GM18951 (cell line): ENCODE data around the gene GGA3.
"Not testable (repeated sequence)": the region's sequence is repeated elsewhere in the genome, so short reads cannot be mapped to it uniquely, and the experiment has no call there.

Experiments
- POLR2A ChIP-seq: IDR thresholded peaks from 4 replicates; pipeline ENCODE4 v1.6.1; 2011; ENCODE audit warnings: mild to moderate bottlenecking; ENCODE audit not compliant: insufficient read length, insufficient read depth; ENCODE audit errors: extremely low read depth
- in situ Hi-C: fragments of 300-500 bp; cut with MboI; formaldehyde crosslinking; loops from one replicate; pipeline ENCODE4 v1.12.0; 2022; ENCODE audit warnings: low sequenced_read_pairs, mixed read lengths, inconsistent platforms; ENCODE audit not compliant: unreplicated experiment

GGA3 gene

GRCh38 chr17:75289115-75289831 is 27.9 kb upstream of the GGA3 start, which contains the start of gene SLC25A19:
Gene SLC25A19 (minus strand): TSS chr17:75289433. CDS start chr17:75286764, 2,669 bp downstream.
- peak; percentile 94 for TF ChIP-seq POLR2A
- in situ Hi-C loops, result no loop called here

DNA sequence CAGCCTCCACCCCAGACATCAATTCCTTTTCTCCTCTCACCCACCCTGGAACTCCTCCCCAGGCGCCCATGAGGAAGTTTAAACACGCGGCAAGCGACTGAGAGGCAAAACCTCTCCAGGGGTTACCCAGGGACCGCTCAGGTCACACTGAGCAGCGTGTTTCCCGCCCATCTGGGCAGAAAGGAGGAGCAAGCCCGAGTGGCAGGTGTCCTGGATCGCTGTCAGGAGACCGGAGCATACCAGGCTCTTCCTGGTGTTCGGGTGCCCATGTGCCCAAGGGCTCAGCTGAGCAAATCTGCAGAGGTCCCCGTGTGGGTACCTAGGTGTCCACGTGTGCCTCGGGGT is 27.3 kb upstream of the GGA3 start:
- in situ Hi-C loops, result no loop called here
- no peak for TF ChIP-seq POLR2A

DNA sequence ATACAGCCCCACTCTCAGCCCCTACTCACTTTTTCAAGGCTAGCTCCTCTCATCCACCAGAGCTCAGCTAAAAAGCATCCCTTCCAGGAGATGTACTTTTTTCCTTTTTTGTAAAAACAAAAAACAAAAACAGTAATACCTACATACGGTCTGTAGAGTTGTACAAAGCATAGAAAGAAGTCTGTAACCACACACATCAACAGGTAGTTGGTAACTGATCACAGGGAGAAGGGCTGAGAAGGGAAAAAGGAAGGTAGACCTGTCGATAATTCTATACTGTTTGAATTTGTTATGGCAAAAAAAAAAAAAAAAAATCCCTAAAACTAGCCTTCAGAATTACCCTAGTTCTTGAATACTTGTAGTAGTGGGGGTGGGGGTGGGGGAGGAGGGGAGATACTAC is 27.0 kb upstream of the GGA3 start:
- TF ChIP-seq POLR2A, result no peak
- in situ Hi-C loops, result no loop called here

DNA sequence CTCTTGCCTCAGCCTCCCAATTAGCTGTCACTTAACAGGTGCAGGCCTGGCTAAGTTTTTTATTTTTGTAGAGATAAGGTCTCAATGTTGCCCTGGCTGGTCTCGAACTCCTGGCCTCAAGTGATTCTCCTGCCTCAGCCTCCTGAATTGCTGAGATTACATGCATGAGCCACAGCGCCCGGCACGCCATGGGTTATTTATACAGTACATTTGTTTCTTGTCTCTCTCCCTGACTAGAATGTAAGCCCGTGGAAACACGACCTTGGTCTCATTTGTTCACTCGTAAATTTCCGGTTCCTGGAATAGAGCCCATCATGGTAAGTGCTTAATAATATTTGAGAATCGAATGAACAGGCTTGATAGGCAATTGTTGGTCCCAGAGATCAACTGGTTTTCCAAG is 25.8 kb upstream of the GGA3 start:
- no peak for TF ChIP-seq POLR2A
- in situ Hi-C loops, result no loop called here

- in situ Hi-C loops, result no loop called here
- TF ChIP-seq POLR2A, result no peak
These were observed 23.7 kb upstream of the GGA3 start for GRCh38 chr17:75285123-75285522.

GRCh38 chr17:75280189-75280588 is 18.8 kb upstream of the GGA3 start:
- in situ Hi-C loops, result not testable (repeated sequence)

DNA sequence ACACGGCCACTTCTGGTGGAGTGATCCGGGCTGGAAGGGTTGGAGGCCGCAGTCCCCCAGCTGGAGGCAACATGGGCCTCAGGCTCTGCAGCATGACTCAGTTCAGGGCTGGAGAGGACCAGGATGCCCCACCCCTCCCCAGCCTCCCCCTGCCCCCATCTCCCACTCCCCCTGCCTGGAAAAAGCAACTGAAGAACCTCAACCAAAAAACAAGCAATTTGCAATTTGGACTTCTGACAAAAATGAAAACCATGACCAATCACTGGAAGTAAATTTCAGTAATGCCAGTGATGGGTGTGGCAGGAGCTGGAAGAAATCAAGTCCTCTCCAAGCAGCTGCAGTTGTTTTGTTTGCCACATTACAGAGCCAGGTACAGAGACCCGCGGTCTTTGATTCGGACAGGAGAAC is 16.3 kb upstream of the GGA3 start:
- in situ Hi-C loops, result no loop called here
- TF ChIP-seq POLR2A, result no peak

DNA sequence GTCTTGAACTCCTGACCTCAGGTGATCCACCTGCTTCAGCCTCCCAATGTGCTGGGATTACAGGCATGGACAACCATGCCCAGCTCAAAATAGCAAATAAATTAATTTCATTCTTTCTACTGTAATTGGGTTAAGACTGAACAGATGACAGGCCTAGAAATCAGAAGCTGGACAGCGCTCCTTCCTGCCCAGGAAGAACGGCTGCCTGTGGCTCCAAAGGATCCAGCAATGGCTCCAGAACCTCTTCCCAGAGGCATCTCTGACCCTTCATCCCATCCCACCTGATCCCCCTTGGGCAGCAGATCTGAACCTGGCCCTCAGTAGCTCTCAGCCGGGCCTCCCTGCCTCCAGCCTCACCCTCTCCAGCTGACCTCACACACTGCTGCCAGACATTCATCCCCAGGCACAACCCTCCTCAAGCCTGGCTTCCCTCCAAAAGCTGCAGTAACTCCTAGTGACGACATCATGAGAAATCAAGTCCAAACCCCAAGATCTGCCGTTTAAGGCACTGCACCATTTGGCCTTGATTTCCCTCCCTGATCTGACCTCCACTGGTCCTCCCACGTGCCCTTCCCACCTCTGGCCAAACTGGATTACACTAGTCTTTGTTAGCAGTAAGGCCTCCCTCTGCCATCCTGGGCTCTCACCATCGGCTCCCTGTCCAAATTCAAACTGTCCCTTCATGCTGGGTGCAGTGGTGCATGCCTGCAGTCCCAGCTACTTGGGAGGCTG is 12.7 kb upstream of the GGA3 start:
- peak; percentile 20 for TF ChIP-seq POLR2A
- in situ Hi-C loops, result no loop called here

GRCh38 chr17:75272848-75273184 is 11.4 kb upstream of the GGA3 start:
- in situ Hi-C loops, result no loop called here

GRCh38 chr17:75271955-75272847 is 10.8 kb upstream of the GGA3 start:
- in situ Hi-C loops, result no loop called here
- peak; percentile 26 for TF ChIP-seq POLR2A

More at GRCh38 chr17:75272848-75273184, 11.4 kb upstream of the GGA3 start:
- no peak for TF ChIP-seq POLR2A

- TF ChIP-seq POLR2A, result peak; percentile 76
- in situ Hi-C loops, result no loop called here
These were observed 10.0 kb upstream of the GGA3 start for GRCh38 chr17:75271233-75271954.

GRCh38 chr17:75270966-75271232 is 9.5 kb upstream of the GGA3 start, which contains the start of gene MIF4GD:
Gene MIF4GD (minus strand): TSS chr17:75271231. CDS start chr17:75270195, 1,036 bp downstream.
- TF ChIP-seq POLR2A, result peak; percentile 65
- in situ Hi-C loops, result no loop called here
